OCI-LY1 (cell line): ENCODE measurements around the gene STXBP6.

Experiments
- H2AFZ ChIP-seq: fragments of 200-600 bp; sonication (generic), shearing (Covaris generic); 2 replicates; pipeline ENCODE4 v1.6.0; 2014; ENCODE audit warnings: antibody characterized with exemption, mild to moderate bottlenecking, low read length
- H3F3A ChIP-seq: fragments of 200-600 bp; sonication (generic), shearing (Covaris generic); 2 replicates; pipeline ENCODE4 v1.6.0; 2014; ENCODE audit warnings: mild to moderate bottlenecking, antibody characterized with exemption, low read length, moderate library complexity; ENCODE audit not compliant: insufficient read depth
- H3K27ac ChIP-seq: fragments of 200-600 bp; sonication (generic); 2 replicates; pipeline ENCODE4 v1.5.1; 2014; ENCODE audit warnings: low read length, mixed run types, mild to moderate bottlenecking, low read depth; ENCODE audit not compliant: poor library complexity, severe bottlenecking
- H3K27me3 ChIP-seq: fragments of 200-600 bp; sonication (generic); 2 replicates; pipeline ENCODE4 v1.6.0; 2014; ENCODE audit warnings: antibody characterized with exemption, mild to moderate bottlenecking, low read length, moderate library complexity; ENCODE audit not compliant: insufficient read depth
- H3K36me3 ChIP-seq: fragments of 200-600 bp; sonication (generic); 2 replicates; pipeline ENCODE4 v1.6.1; 2014; ENCODE audit warnings: mild to moderate bottlenecking, antibody characterized with exemption, low read length, moderate library complexity, mixed read lengths; ENCODE audit not compliant: insufficient read depth
- H3K4me1 ChIP-seq: fragments of 200-600 bp; sonication (generic); 2 replicates; pipeline ENCODE4 v1.5.1; 2014; ENCODE audit warnings: mild to moderate bottlenecking, low read length, moderate library complexity; ENCODE audit not compliant: insufficient read depth, severe bottlenecking
- H3K4me2 ChIP-seq: fragments of 200-600 bp; sonication (generic), shearing (Covaris generic); 2 replicates; pipeline ENCODE4 v1.6.1; 2014; ENCODE audit warnings: low read length
- H3K4me3 ChIP-seq: fragments of 200-600 bp; sonication (generic); 2 replicates; pipeline ENCODE4 v1.5.1; 2014; ENCODE audit warnings: low read length, low read depth, mild to moderate bottlenecking, mixed read lengths; ENCODE audit not compliant: poor library complexity, severe bottlenecking
- H3K79me2 ChIP-seq: fragments of 200-600 bp; shearing (Covaris generic); 2 replicates; pipeline ENCODE4 v1.6.1; 2016; ENCODE audit warnings: mixed run types, low read length, mixed read lengths; ENCODE audit not compliant: insufficient read depth
- H3K9ac ChIP-seq: fragments of 200-600 bp; sonication (generic), shearing (Covaris generic); 2 replicates; pipeline ENCODE4 v1.6.1; 2014; ENCODE audit warnings: mild to moderate bottlenecking, low read length, mixed read lengths
- H3K9me2 ChIP-seq: fragments of 200-600 bp; sonication (generic), shearing (Covaris generic); 2 replicates; pipeline ENCODE4 v1.6.1; 2014; ENCODE audit warnings: low read depth, mild to moderate bottlenecking, low read length, mixed read lengths
- H3K9me3 ChIP-seq: fragments of 200-600 bp; shearing (Covaris generic); 2 replicates; pipeline ENCODE4 v1.6.1; 2014; ENCODE audit warnings: low read length, mixed read lengths
- H4K20me1 ChIP-seq: fragments of 200-600 bp; sonication (generic), shearing (Covaris generic); 2 replicates; pipeline ENCODE4 v1.6.0; 2016; ENCODE audit warnings: mild to moderate bottlenecking, low read length; ENCODE audit not compliant: insufficient read depth
- EZH2 ChIP-seq: fragments of 200-600 bp; sonication (generic), shearing (Covaris generic); IDR thresholded peaks from 2 replicates; pipeline ENCODE4 v1.8.0; 2017; ENCODE audit warnings: borderline replicate concordance, mixed run types, mild to moderate bottlenecking, antibody characterized with exemption, low read length, moderate library complexity, mixed read lengths
- TF ChIP-seq, protein P1 (sequence below): fragments of 200-600 bp; sonication (generic), shearing (Covaris generic); IDR thresholded peaks from 2 replicates; pipeline ENCODE4 v1.5.1; 2017; ENCODE audit warnings: mild to moderate bottlenecking, antibody characterized with exemption, low read length, moderate library complexity, mixed read lengths

STXBP6 gene

GRCh38 chr14:25017562-25017961 lies 32.4 kb downstream of the STXBP6 start:
- no peaks in the 10 kb centered on the region for H3K9me2 ChIP-seq
- no peaks in the 10 kb centered on the region for H3K4me1 ChIP-seq
- H2AFZ ChIP-seq, result no peak overlapping the region
- no peaks in the 10 kb centered on the region for H3K36me3 ChIP-seq
- no peaks in the 10 kb centered on the region for H3K79me2 ChIP-seq
- TF ChIP-seq, protein P1, sequence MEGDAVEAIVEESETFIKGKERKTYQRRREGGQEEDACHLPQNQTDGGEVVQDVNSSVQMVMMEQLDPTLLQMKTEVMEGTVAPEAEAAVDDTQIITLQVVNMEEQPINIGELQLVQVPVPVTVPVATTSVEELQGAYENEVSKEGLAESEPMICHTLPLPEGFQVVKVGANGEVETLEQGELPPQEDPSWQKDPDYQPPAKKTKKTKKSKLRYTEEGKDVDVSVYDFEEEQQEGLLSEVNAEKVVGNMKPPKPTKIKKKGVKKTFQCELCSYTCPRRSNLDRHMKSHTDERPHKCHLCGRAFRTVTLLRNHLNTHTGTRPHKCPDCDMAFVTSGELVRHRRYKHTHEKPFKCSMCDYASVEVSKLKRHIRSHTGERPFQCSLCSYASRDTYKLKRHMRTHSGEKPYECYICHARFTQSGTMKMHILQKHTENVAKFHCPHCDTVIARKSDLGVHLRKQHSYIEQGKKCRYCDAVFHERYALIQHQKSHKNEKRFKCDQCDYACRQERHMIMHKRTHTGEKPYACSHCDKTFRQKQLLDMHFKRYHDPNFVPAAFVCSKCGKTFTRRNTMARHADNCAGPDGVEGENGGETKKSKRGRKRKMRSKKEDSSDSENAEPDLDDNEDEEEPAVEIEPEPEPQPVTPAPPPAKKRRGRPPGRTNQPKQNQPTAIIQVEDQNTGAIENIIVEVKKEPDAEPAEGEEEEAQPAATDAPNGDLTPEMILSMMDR, result no peak
- TF ChIP-seq EZH2, result no peak
- H3K27ac ChIP-seq, result no peak overlapping the region
- no peaks in the 10 kb centered on the region for H3F3A ChIP-seq
- no peaks in the 10 kb centered on the region for H4K20me1 ChIP-seq
- no peaks in the 10 kb centered on the region for H3K9me3 ChIP-seq
- H3K27me3 ChIP-seq, result no peaks in the 10 kb centered on the region
- no peak overlapping the region for H3K4me2 ChIP-seq
- H3K9ac ChIP-seq, result no peak overlapping the region
- no peak overlapping the region for H3K4me3 ChIP-seq

- no peaks in the 10 kb centered on the region for H3K4me1 ChIP-seq
- H3K27me3 ChIP-seq, result no peaks in the 10 kb centered on the region
- H3K4me2 ChIP-seq, result no peak overlapping the region
- H3K36me3 ChIP-seq, result no peaks in the 10 kb centered on the region
- H4K20me1 ChIP-seq, result no peaks in the 10 kb centered on the region
- TF ChIP-seq, protein P1, result no peak
- no peak for TF ChIP-seq EZH2
- no peaks in the 10 kb centered on the region for H3K79me2 ChIP-seq
- H3K9ac ChIP-seq, result no peak overlapping the region
- H3K4me3 ChIP-seq, result no peak overlapping the region
- no peak overlapping the region for H3K27ac ChIP-seq
- no peaks in the 10 kb centered on the region for H3K9me3 ChIP-seq
- no peaks in the 10 kb centered on the region for H3F3A ChIP-seq
- H3K9me2 ChIP-seq, result no peaks in the 10 kb centered on the region
- H2AFZ ChIP-seq, result no peak overlapping the region
Observed at GRCh38 chr14:25015761-25016160, 34.2 kb downstream of the STXBP6 start.

DNA sequence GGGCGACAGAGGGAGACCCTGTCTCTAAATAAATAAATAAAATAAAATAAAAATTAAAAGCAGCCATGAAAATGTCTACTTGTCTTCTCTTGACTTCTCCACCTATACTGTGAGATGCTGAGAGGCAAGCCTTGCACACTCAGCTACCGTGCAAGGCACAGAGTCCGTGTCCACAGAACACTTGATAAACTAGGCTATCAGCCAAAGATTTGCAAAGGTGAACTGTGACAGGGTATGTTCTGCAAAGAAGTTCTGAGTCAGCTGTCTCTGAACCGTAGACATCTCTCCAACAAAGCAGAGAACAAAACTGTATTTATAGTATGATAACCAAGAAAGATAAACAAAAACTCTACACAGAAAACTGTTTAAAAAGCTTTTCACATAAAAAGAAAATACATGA lies 35.5 kb downstream of the STXBP6 start:
- Histone ChIP-seq H3K27me3 (no peaks in the 10 kb centered on the region), H3K79me2 (no peaks in the 10 kb centered on the region), H3K9ac (no peak overlapping the region), H3F3A (no peaks in the 10 kb centered on the region), H3K9me3 (no peaks in the 10 kb centered on the region), H2AFZ (no peak overlapping the region), H3K4me3 (no peak overlapping the region), H3K27ac (no peak overlapping the region), H3K4me2 (no peak overlapping the region), H3K9me2 (no peaks in the 10 kb centered on the region), H4K20me1 (no peaks in the 10 kb centered on the region), H3K36me3 (no peaks in the 10 kb centered on the region), H3K4me1 (no peaks in the 10 kb centered on the region)
- TF ChIP-seq, protein P1, result no peak
- no peak for TF ChIP-seq EZH2
